CD4-positive, alpha-beta T cell (primary cell): ENCODE measurements around the gene CTDSP2. TPM values are rescaled to one million over a fixed set of nuclear protein-coding genes. Genes with fewer than 3 reads are reported as not detected.

Source experiments
- ATAC-seq: fragments of 200-7000 bp; cut with Tn5 transposase; one replicate; pipeline ENCODE4 v1.10.0; 2022; ENCODE audit warnings: mild to moderate bottlenecking; ENCODE audit not compliant: poor library complexity
- CTCF ChIA-PET: fragments of 350-600 bp; sonication (Branson Sonifier 250); formaldehyde crosslinking; loops from one replicate; lab custom pipeline; 2021; ENCODE audit warnings: antibody characterized with exemption, inconsistent platforms; lab: Charles Lee
- POLR2A ChIA-PET: fragments of 350-600 bp; sonication (Branson Sonifier 250); formaldehyde crosslinking; loops from one replicate; lab custom pipeline; 2021; ENCODE audit warnings: antibody characterized with exemption, inconsistent platforms; lab: Charles Lee
- DNase-seq, 14 experiments: peaks; one replicate each; pipeline ENCODE4 v3.0.0-alpha.2; 2013 to 2020; ENCODE audit warnings: mixed read lengths in 2 of 14
- H3K27ac ChIP-seq, 2 donors: one replicate each; pipeline versions ENCODE4 v1.5.1 to v1.7.0; 2013; ENCODE audit warnings: low read length in 2 of 2, low read depth in 1 of 2, mild to moderate bottlenecking in 1 of 2
- H3K27me3 ChIP-seq, 2 experiments: 1 replicate in 1 of 2; 2 replicates in 1 of 2; pipeline versions ENCODE4 v1.6.1 to v1.7.0; 2013; ENCODE audit warnings: low read length in 2 of 2, control low read depth in 1 of 2, mild to moderate bottlenecking in 1 of 2, moderate library complexity in 1 of 2; ENCODE audit not compliant: insufficient read depth in 2 of 2, control insufficient read depth in 1 of 2
- H3K36me3 ChIP-seq: one replicate; pipeline ENCODE4 v1.6.1; 2013; ENCODE audit warnings: low read length, control low read depth; ENCODE audit not compliant: insufficient read depth
- H3K4me1 ChIP-seq: one replicate; pipeline ENCODE4 v1.6.1; 2013; ENCODE audit warnings: low read length, control low read depth; ENCODE audit not compliant: insufficient read depth
- H3K4me3 ChIP-seq: one replicate; pipeline ENCODE4 v1.5.1; 2013; ENCODE audit warnings: mild to moderate bottlenecking, low read length, moderate library complexity
- H3K9me3 ChIP-seq, 2 experiments: 1 replicate in 1 of 2; 2 replicates in 1 of 2; pipeline versions ENCODE4 v1.6.1 to v1.7.0; 2013; ENCODE audit warnings: low read length in 2 of 2, mild to moderate bottlenecking in 2 of 2, control low read depth in 1 of 2, moderate library complexity in 1 of 2; ENCODE audit not compliant: control insufficient read depth in 1 of 2, insufficient read depth in 1 of 2
- H3K27ac Mint-ChIP-seq: one replicate; pipeline ENCODE4 v1.8.0; 2020; ENCODE audit warnings: mixed read lengths
- H3K27me3 Mint-ChIP-seq: one replicate; pipeline ENCODE4 v1.8.0; 2021; ENCODE audit warnings: mixed read lengths
- H3K36me3 Mint-ChIP-seq: one replicate; pipeline ENCODE4 v1.8.0; 2021; ENCODE audit warnings: low read depth, mixed read lengths
- H3K4me1 Mint-ChIP-seq: one replicate; pipeline ENCODE4 v1.8.0; 2021; ENCODE audit warnings: low read depth, mixed read lengths
- H3K4me3 Mint-ChIP-seq: one replicate; pipeline ENCODE4 v1.8.0; 2020; ENCODE audit warnings: mild to moderate bottlenecking, mixed read lengths
- H3K9me3 Mint-ChIP-seq: one replicate; pipeline ENCODE4 v1.8.0; 2020; ENCODE audit warnings: mixed read lengths
- intact Hi-C, 2 experiments: fragments of 100-400 bp; cut with DNase I in 1 of 2; cut with micrococcal nuclease in 1 of 2; formaldehyde crosslinking; loops; one replicate each; pipeline versions ENCODE4 v1.15.1 to v1.9.0; 2023 to 2025; cut with DNase I, micrococcal nuclease
- total RNA-seq, 174 experiments: library from RNA in 2 of 174; stranded (reverse) in 2 of 174; gene quantifications; one replicate each; pipeline ENCODE4 v1.2.3 and lab custom pipeline; 2021 to 2026
- TF ChIP-seq, protein P1 (sequence below): fragments of 200-600 bp; IDR thresholded peaks from one replicate; pipeline ENCODE4 v1.8.0; 2022; ENCODE audit warnings: antibody characterized with exemption, mild to moderate bottlenecking

The CTDSP2 gene
- total RNA-seq, 2 experiments from 2014 or later, result 86.2 to 86.4 TPM

DNA sequence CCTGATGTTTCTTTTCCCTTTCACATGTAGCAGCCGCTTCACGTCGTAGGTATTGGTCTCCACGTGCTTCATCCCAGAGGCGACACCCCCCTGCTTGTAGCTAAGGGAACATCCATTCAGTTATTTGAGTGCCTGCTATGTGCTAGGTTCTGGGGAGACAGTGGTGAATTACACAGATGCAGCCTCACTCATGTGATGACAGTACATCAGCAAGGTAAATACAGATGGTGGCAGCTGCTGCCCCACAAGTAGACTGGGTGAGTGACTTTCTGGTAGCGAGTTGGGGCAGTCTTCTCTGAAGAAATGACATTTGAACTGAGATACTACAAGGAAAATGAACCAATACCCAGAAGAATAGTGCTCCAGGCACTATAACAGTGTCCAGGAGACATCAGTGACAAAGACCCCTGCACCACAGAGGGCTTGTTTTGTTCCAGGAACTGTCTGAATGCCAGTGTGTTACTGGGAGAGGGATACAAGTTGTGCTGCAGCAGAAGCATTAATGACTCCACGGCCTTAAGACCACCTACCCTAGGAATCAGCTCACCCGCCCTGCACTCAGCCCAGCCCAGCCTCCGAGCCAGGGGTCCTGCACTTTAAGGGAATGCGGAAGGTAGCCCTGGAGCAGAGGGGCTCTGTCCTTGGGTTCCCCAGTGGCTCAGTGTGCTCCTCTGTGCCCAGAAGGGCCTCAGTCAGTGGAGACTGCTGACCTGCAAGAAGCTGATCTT lies 35.3 kb downstream of the CTDSP2 start:
- H3K27ac Mint-ChIP-seq, result no peak overlapping the region
- POLR2A ChIA-PET, result no interaction called here

DNA sequence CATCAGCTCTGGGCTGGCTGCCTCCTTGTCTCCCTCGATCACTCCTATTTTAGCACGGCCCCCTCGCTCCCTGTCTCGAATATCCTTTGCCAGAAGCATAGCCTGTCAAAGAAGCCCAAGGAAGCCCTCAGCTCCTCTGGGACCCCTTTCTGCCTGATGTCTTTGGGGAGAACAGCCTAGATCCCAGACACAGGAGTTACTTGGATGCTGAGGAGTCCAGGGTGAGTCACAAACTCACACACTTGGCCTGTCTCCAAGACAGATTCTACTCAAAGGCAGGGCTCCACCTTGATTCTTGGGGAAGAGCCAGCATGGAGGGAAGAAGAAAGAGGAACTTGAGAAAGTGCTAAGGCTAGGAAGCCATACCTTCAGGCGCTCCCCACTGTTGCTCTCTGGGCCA lies 36.1 kb downstream of the CTDSP2 start:
- Mint-ChIP-seq H3K4me1 (no peaks in the 10 kb centered on the region), H3K9me3 (no peaks in the 10 kb centered on the region), H3K27me3 (no peaks in the 10 kb centered on the region), H3K4me3 (no peak overlapping the region), H3K36me3 (peaks cover 39% of the 10 kb centered on the region), H3K27ac (no peak overlapping the region)
- H3K4me3 ChIP-seq, result no peak overlapping the region
- no peak for DNase-seq
- H3K9me3 ChIP-seq, result no peaks in the 10 kb centered on the region
- peaks cover 22% of the 10 kb centered on the region for H3K36me3 ChIP-seq
- intact Hi-C loops, result no loop called here
- ChIA-PET CTCF (no interaction called here), POLR2A (no interaction called here)
- H3K27ac ChIP-seq, result no peak overlapping the region
- no peak for ATAC-seq
- no peaks in the 10 kb centered on the region for H3K27me3 ChIP-seq
- TF ChIP-seq, protein P1, sequence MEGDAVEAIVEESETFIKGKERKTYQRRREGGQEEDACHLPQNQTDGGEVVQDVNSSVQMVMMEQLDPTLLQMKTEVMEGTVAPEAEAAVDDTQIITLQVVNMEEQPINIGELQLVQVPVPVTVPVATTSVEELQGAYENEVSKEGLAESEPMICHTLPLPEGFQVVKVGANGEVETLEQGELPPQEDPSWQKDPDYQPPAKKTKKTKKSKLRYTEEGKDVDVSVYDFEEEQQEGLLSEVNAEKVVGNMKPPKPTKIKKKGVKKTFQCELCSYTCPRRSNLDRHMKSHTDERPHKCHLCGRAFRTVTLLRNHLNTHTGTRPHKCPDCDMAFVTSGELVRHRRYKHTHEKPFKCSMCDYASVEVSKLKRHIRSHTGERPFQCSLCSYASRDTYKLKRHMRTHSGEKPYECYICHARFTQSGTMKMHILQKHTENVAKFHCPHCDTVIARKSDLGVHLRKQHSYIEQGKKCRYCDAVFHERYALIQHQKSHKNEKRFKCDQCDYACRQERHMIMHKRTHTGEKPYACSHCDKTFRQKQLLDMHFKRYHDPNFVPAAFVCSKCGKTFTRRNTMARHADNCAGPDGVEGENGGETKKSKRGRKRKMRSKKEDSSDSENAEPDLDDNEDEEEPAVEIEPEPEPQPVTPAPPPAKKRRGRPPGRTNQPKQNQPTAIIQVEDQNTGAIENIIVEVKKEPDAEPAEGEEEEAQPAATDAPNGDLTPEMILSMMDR, result no peak
- no peaks in the 10 kb centered on the region for H3K4me1 ChIP-seq

More for the DNA sequence above, 35.3 kb downstream of the CTDSP2 start:
- ATAC-seq, result no peak
- Mint-ChIP-seq H3K36me3 (peaks cover 37% of the 10 kb centered on the region), H3K9me3 (no peaks in the 10 kb centered on the region), H3K4me3 (no peak overlapping the region), H3K4me1 (no peaks in the 10 kb centered on the region), H3K27me3 (no peaks in the 10 kb centered on the region)
- H3K9me3 ChIP-seq, result no peaks in the 10 kb centered on the region
- CTCF ChIA-PET, result no interaction called here
- no peaks in the 10 kb centered on the region for H3K4me1 ChIP-seq
- TF ChIP-seq, protein P1, result no peak
- intact Hi-C loops, result no loop called here
- no peak for DNase-seq
- H3K36me3 ChIP-seq, result peaks cover 22% of the 10 kb centered on the region
- H3K27me3 ChIP-seq, result no peaks in the 10 kb centered on the region
- no peak overlapping the region for H3K4me3 ChIP-seq
- H3K27ac ChIP-seq, result no peak overlapping the region

DNA sequence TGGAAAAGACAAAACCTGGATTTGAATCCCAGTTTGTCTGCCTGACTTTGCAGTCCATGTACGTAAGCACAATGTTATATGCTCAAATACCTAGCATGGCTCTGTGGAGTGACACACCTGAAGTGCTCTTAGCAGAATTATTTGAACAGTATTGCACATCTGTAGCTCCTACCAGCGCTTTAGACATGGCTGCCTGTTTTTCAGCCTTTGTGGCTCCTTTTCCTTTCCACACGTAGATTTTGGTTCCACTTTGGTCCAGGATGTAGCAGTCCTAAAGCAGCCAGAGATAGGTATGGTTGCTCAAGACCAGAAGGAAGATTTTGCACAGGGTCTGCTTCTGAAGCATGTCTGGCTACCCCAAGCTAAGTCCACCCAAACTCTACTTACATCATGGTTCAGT lies 37.1 kb downstream of the CTDSP2 start:
- ATAC-seq, result no peak
- H3K27ac Mint-ChIP-seq, result no peak overlapping the region
- no peaks in the 10 kb centered on the region for H3K4me1 ChIP-seq
- no peak overlapping the region for H3K4me3 Mint-ChIP-seq
- no peaks in the 10 kb centered on the region for H3K9me3 ChIP-seq
- H3K27me3 ChIP-seq, result no peaks in the 10 kb centered on the region
- TF ChIP-seq, protein P1, result no peak
- CTCF ChIA-PET, result no interaction called here
- no peak overlapping the region for H3K27ac ChIP-seq
- no peak overlapping the region for H3K4me3 ChIP-seq
- DNase-seq, result no peak
- no peaks in the 10 kb centered on the region for H3K27me3 Mint-ChIP-seq
- no peaks in the 10 kb centered on the region for H3K4me1 Mint-ChIP-seq
- POLR2A ChIA-PET, result no interaction called here
- no peaks in the 10 kb centered on the region for H3K9me3 Mint-ChIP-seq
- H3K36me3 Mint-ChIP-seq, result peaks cover 39% of the 10 kb centered on the region
- H3K36me3 ChIP-seq, result peaks cover 22% of the 10 kb centered on the region
- intact Hi-C loops, result no loop called here
